HCT116 (cell line): ENCODE results near the gene P3H3. TPM values are rescaled to one million over a fixed set of nuclear protein-coding genes. Genes with fewer than 3 reads are reported as not detected.

Experiments used
- ATAC-seq: fragments of 200-7000 bp; cut with Tn5 transposase; 2 replicates; pipeline ENCODE4 v1.9.1; 2020; ENCODE audit warnings: mild to moderate bottlenecking, moderate library complexity
- BruUV-seq: library from RNA; stranded (reverse); fragments of 400-500 nt; replicated peaks from 2 replicates; lab custom pipeline; 2021; lab: Mats Ljungman, UMichigan
- CTCF ChIA-PET: fragments of 300-600 bp; sonication (Branson Sonifier 250); formaldehyde crosslinking; loops from one replicate; lab custom pipeline; 2021; ENCODE audit warnings: antibody characterized with exemption; lab: Charles Lee
- POLR2A ChIA-PET: fragments of 300-600, 350-600 bp; sonication (Branson Sonifier 250); formaldehyde crosslinking; loops from one replicate; lab custom pipeline; 2021; ENCODE audit warnings: antibody characterized with exemption; lab: Charles Lee
- RAD21 ChIA-PET, 2 experiments: fragments of 300-600 bp; sonication (Branson Sonifier 250); formaldehyde crosslinking; loops; one replicate each; lab custom pipeline; 2023; ENCODE audit warnings: low total read pairs in 2 of 2; ENCODE audit not compliant: uncharacterized antibody in 2 of 2, unreplicated experiment in 2 of 2, low non-redundant PET in 1 of 2; lab: Charles Lee
- DNase-seq: peaks from one replicate; pipeline ENCODE4 v3.0.0-alpha.2; 2010; ENCODE audit warnings: low read depth, low spot score
- H2AFZ ChIP-seq: fragments of 200-600 bp; shearing (Covaris generic), sonication (generic); 2 replicates; pipeline ENCODE4 v1.6.1; 2017; ENCODE audit warnings: low read depth, mixed run types, mixed read lengths, antibody characterized with exemption, low read length; ENCODE audit not compliant: poor library complexity, severe bottlenecking
- H3K27ac ChIP-seq: 2 replicates; pipeline ENCODE4 v1.5.1; 2012; ENCODE audit warnings: low read depth, low read length
- H3K27me3 ChIP-seq: fragments of 200-600 bp; sonication (generic); 2 replicates; pipeline ENCODE4 v1.6.1; 2016; ENCODE audit warnings: mixed run types, low read length, mixed read lengths; ENCODE audit not compliant: insufficient read depth
- H3K36me3 ChIP-seq, 2 experiments: fragments of 200-500 bp in 1 of 2; fragments of 200-600 bp in 1 of 2; sonication (Bioruptor generic) in 1 of 2; sonication (generic) in 1 of 2; 2 replicates each; pipeline versions ENCODE4 v1.5.1 to v1.6.1; 2014 to 2016; ENCODE audit warnings: low read length in 2 of 2, inconsistent platforms in 1 of 2, mixed read lengths in 1 of 2, mixed run types in 1 of 2; ENCODE audit not compliant: insufficient read depth in 2 of 2, control insufficient read depth in 1 of 2
- H3K4me1 ChIP-seq, 2 experiments: fragments of 200-600 bp in 1 of 2; sonication (generic) in 1 of 2; 2 replicates each; pipeline versions ENCODE4 v1.5.1 to v1.6.1; 2012 to 2017; ENCODE audit warnings: low read length in 2 of 2, inconsistent platforms in 1 of 2, mild to moderate bottlenecking in 1 of 2, mixed read lengths in 1 of 2, mixed run types in 1 of 2, moderate library complexity in 1 of 2; ENCODE audit not compliant: insufficient read depth in 2 of 2, control insufficient read depth in 1 of 2
- H3K4me2 ChIP-seq: fragments of 200-600 bp; sonication (generic); 2 replicates; pipeline ENCODE4 v1.6.1; 2017; ENCODE audit warnings: mixed run types, low read length, mixed read lengths
- H3K4me3 ChIP-seq, 2 experiments: fragments of 200-600 bp in 1 of 2; sonication (generic) in 1 of 2; replicated peaks in 1 of 2; 2 replicates each; pipeline ENCODE4 v1.5.1; 2011 to 2016; ENCODE audit warnings: low read length in 2 of 2, control low read depth in 1 of 2, low read depth in 1 of 2, mild to moderate bottlenecking in 1 of 2, mixed read lengths in 1 of 2, mixed run types in 1 of 2
- H3K79me2 ChIP-seq: fragments of 200-600 bp; sonication (generic); 2 replicates; pipeline ENCODE4 v1.6.1; 2017; ENCODE audit warnings: mild to moderate bottlenecking, mixed run types, low read length, moderate library complexity, mixed read lengths; ENCODE audit not compliant: insufficient read depth
- H3K9ac ChIP-seq: fragments of 200-600 bp; sonication (generic); 2 replicates; pipeline ENCODE4 v1.6.1; 2016; ENCODE audit warnings: low read length, mixed read lengths
- H3K9me2 ChIP-seq: fragments of 200-600 bp; sonication (generic), shearing (Covaris generic); 2 replicates; pipeline ENCODE4 v1.6.1; 2017; ENCODE audit warnings: mixed run types, mild to moderate bottlenecking, moderate library complexity; ENCODE audit not compliant: insufficient read depth
- H3K9me3 ChIP-seq, 2 experiments: fragments of 200-500 bp in 1 of 2; fragments of 200-600 bp in 1 of 2; sonication (Bioruptor generic) in 1 of 2; sonication (generic) in 1 of 2; 2 replicates each; pipeline ENCODE4 v1.6.1; 2014 to 2017; ENCODE audit warnings: low read length in 2 of 2, mixed read lengths in 2 of 2, inconsistent platforms in 1 of 2, low read depth in 1 of 2, mild to moderate bottlenecking in 1 of 2, mixed run types in 1 of 2, moderate library complexity in 1 of 2; ENCODE audit not compliant: control insufficient read depth in 1 of 2, insufficient read depth in 1 of 2
- H4K20me1 ChIP-seq: fragments of 200-600 bp; sonication (generic), shearing (Covaris generic); 2 replicates; pipeline ENCODE4 v1.6.1; 2017; ENCODE audit warnings: mixed run types, mild to moderate bottlenecking, moderate library complexity; ENCODE audit not compliant: insufficient read depth
- CEBPB ChIP-seq: IDR thresholded peaks from 2 replicates; pipeline ENCODE4 v1.6.1; 2012; ENCODE audit warnings: low read depth
- FOSL1 ChIP-seq: IDR thresholded peaks from 2 replicates; pipeline ENCODE4 v1.6.1; 2012; ENCODE audit warnings: low read depth
- RAD21 ChIP-seq: IDR thresholded peaks from 2 replicates; pipeline ENCODE4 v1.6.1; 2012; ENCODE audit warnings: low read depth, mild to moderate bottlenecking
- SRF ChIP-seq: IDR thresholded peaks from 2 replicates; pipeline ENCODE4 v1.6.1; 2012; ENCODE audit warnings: low read depth
- intact Hi-C: fragments of 100-400 bp; cut with micrococcal nuclease; formaldehyde crosslinking; loops from 2 replicates; pipeline ENCODE4 v1.10.0; 2022
- total RNA-seq: library from RNA; stranded (reverse); gene quantifications from one replicate; pipeline ENCODE4 v1.2.1, GENCODE V29; 2021; ENCODE audit not compliant: unreplicated experiment
- TF ChIP-seq, protein P1 (sequence below): IDR thresholded peaks from 2 replicates; pipeline ENCODE4 v1.6.1; 2012; ENCODE audit warnings: low read depth

Gene P3H3
- total RNA-seq, 1 experiment from 2014 or later, result 32.2 TPM

DNA sequence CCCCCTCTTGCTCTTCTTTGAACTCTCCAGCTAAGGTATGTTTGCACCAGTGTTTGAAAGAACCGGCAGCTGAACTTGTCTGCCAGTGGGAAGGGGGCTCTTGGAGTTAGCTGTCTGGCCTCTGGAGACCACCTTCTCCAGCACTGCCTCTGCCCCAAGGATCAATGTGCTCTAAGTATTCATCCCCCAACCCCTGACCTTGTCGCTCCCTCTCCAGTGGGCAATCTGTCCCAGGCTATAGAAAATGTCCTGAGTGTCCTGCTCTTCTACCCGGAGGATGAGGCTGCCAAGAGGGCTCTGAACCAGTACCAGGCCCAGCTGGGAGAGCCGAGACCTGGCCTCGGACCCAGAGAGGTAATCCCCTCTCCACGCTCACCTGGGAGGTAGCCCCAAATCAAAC is 2.8 kb downstream of the P3H3 start:
- Histone ChIP-seq H3K9me2 (no peaks in the 10 kb centered on the region), H3K27ac (no peak overlapping the region), H4K20me1 (no peaks in the 10 kb centered on the region), H3K4me1 (peaks cover 12 to 35% of the 10 kb centered on the region in 2 experiments), H3K4me3 (no peak overlapping the region), H3K9me3 (no peaks in the 10 kb centered on the region), H2AFZ (no peak overlapping the region), H3K79me2 (peaks cover 31% of the 10 kb centered on the region), H3K27me3 (no peaks in the 10 kb centered on the region), H3K9ac (no peak overlapping the region), H3K4me2 (no peak overlapping the region), H3K36me3 (peaks cover 8 to 28% of the 10 kb centered on the region in 2 experiments; a peak in 3 of 4 replicates)
- intact Hi-C loops, result no loop called here
- POLR2A ChIA-PET, result interaction anchor here (1.0 to 3.6 kb wide), 2 partner anchors 20 to 38 kb away, joined by 4 to 11 read pairs; partner anchors contain the start of gene CDCA3
- TF ChIP-seq SRF, result no peak
- TF ChIP-seq FOSL1, result no peak
- TF ChIP-seq, protein P1, sequence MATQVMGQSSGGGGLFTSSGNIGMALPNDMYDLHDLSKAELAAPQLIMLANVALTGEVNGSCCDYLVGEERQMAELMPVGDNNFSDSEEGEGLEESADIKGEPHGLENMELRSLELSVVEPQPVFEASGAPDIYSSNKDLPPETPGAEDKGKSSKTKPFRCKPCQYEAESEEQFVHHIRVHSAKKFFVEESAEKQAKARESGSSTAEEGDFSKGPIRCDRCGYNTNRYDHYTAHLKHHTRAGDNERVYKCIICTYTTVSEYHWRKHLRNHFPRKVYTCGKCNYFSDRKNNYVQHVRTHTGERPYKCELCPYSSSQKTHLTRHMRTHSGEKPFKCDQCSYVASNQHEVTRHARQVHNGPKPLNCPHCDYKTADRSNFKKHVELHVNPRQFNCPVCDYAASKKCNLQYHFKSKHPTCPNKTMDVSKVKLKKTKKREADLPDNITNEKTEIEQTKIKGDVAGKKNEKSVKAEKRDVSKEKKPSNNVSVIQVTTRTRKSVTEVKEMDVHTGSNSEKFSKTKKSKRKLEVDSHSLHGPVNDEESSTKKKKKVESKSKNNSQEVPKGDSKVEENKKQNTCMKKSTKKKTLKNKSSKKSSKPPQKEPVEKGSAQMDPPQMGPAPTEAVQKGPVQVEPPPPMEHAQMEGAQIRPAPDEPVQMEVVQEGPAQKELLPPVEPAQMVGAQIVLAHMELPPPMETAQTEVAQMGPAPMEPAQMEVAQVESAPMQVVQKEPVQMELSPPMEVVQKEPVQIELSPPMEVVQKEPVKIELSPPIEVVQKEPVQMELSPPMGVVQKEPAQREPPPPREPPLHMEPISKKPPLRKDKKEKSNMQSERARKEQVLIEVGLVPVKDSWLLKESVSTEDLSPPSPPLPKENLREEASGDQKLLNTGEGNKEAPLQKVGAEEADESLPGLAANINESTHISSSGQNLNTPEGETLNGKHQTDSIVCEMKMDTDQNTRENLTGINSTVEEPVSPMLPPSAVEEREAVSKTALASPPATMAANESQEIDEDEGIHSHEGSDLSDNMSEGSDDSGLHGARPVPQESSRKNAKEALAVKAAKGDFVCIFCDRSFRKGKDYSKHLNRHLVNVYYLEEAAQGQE, result no peak
- no peak for TF ChIP-seq CEBPB
- no peak for TF ChIP-seq RAD21
- RAD21 ChIA-PET, result no interaction called here
- CTCF ChIA-PET, result interaction anchor here (1.8 kb wide), 1 partner anchor 78 kb away, joined by 8 read pairs; the partner anchor contains the start of gene MLF2
- DNase-seq (no peak), ATAC-seq (no peak)
- no TSS peak for BruUV-seq
